ENCODE results near the gene THSD8. TPM values are rescaled to one million over a fixed set of nuclear protein-coding genes. Genes with fewer than 3 reads are reported as not detected.

The THSD8 gene
- total RNA-seq, 1 experiment from 2014 or later: 45.8 TPM

DNA sequence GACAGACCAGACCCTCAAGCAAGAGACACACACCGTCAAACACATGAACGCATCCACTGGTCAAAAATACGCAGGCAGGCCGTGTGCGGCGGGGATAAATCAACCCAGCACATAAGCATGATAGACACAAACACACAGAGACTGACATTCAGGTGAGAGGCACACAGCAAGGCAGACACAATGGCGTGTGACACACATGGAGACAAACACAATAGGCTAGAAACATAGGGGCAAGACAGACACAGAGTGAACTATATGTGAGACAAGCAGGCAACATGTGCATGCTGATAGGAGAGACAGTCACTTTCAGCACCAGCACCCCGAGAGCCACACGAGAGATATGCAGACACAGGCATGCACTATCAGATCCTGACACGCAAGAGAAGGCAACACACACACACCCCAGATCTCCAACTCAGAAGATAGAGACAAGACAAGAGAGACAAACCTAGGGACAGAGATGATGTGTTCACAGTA is 17.4 kb upstream of the THSD8 start:
- H3K27me3 ChIP-seq (ENCODE audit: insufficient read depth, low read length): no peaks in the 10 kb centered on the region
- Mint-ChIP-seq H3K9me3 (no peaks in the 10 kb centered on the region), H3K36me3 (ENCODE audit: insufficient read depth in 1 of 3, low read depth in 3 of 3) (no peaks in the 10 kb centered on the region), H3K27ac (no peak overlapping the region), H3K27me3 (ENCODE audit: low read depth) (no peaks in the 10 kb centered on the region; the same call in 1 of the 2 replicates), H3K4me3 (no peak overlapping the region), H3K4me1 (peaks cover 22 to 26% of the 10 kb centered on the region in 2 experiments)
- WGBS (ENCODE audit: extremely low coverage, insufficient read length, low lambda C conversion rate): no CpG with 5 or more reads among the region's 10 CpGs
- no peak overlapping the region for H3K56ac ChIP-seq (ENCODE audit: insufficient read length, low read depth, low read length)
- no peak overlapping the region for H4K8ac ChIP-seq (replicated peaks; ENCODE audit: insufficient read length, low read depth, low read length)
- H3K18ac ChIP-seq (ENCODE audit: insufficient read length, low read depth, low read length): no peak overlapping the region
- no peak overlapping the region for H4K91ac ChIP-seq (ENCODE audit: insufficient read length, low read depth, low read length)
- no peaks in the 10 kb centered on the region for H3K79me2 ChIP-seq (ENCODE audit: insufficient read depth, low read length)
- H2BK5ac ChIP-seq (ENCODE audit: insufficient read length, low read length): no peak overlapping the region
- no peak overlapping the region for H3K4me2 ChIP-seq (ENCODE audit: insufficient read depth, insufficient read length, low read length)
- H3K4me1 ChIP-seq (ENCODE audit: insufficient read depth, low read length): peaks cover 6% of the 10 kb centered on the region
- H3T11ph ChIP-seq (ENCODE audit: low read length): no peak overlapping the region
- H3K14ac ChIP-seq (ENCODE audit: insufficient read depth, low read length): no peak overlapping the region
- H3K9ac ChIP-seq (ENCODE audit: extremely low read depth, insufficient read length, low read length): no peak overlapping the region
- H2BK120ac ChIP-seq (ENCODE audit: low read depth, low read length, poor library complexity, severe bottlenecking): no peak overlapping the region
- H3K23me2 ChIP-seq (ENCODE audit: insufficient read length, low read depth, low read length, poor library complexity, severe bottlenecking): peaks cover 13% of the 10 kb centered on the region
- no peak overlapping the region for H2AK5ac ChIP-seq (ENCODE audit: insufficient read length, low read length)
- H4K5ac ChIP-seq (ENCODE audit: insufficient read length, low read depth, low read length): no peak overlapping the region
- no peaks in the 10 kb centered on the region for H3K79me1 ChIP-seq (ENCODE audit: insufficient read depth, low read depth, low read length, poor library complexity, severe bottlenecking)
- no peak overlapping the region for H2BK12ac ChIP-seq (ENCODE audit: insufficient read length, low read depth, low read length)
- H3K4ac ChIP-seq (ENCODE audit: low read depth, low read length): no peak overlapping the region
- TF ChIP-seq, protein P1, sequence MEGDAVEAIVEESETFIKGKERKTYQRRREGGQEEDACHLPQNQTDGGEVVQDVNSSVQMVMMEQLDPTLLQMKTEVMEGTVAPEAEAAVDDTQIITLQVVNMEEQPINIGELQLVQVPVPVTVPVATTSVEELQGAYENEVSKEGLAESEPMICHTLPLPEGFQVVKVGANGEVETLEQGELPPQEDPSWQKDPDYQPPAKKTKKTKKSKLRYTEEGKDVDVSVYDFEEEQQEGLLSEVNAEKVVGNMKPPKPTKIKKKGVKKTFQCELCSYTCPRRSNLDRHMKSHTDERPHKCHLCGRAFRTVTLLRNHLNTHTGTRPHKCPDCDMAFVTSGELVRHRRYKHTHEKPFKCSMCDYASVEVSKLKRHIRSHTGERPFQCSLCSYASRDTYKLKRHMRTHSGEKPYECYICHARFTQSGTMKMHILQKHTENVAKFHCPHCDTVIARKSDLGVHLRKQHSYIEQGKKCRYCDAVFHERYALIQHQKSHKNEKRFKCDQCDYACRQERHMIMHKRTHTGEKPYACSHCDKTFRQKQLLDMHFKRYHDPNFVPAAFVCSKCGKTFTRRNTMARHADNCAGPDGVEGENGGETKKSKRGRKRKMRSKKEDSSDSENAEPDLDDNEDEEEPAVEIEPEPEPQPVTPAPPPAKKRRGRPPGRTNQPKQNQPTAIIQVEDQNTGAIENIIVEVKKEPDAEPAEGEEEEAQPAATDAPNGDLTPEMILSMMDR (conservative IDR thresholded peaks at IDR 0.05): no peak
- no peak overlapping the region for H2AFZ ChIP-seq (ENCODE audit: low read length)
- no peak overlapping the region for H3K23ac ChIP-seq (ENCODE audit: insufficient read length, low read depth, low read length)
- no peak for DNase-seq
- no peaks in the 10 kb centered on the region for H3K9me3 ChIP-seq (ENCODE audit: control insufficient read depth, low read depth, low read length)
- no peak overlapping the region for H2BK20ac ChIP-seq (ENCODE audit: low read depth, low read length, poor library complexity, severe bottlenecking)
- H4K20me1 ChIP-seq (ENCODE audit: control insufficient read depth, insufficient read depth, insufficient read length): no peaks in the 10 kb centered on the region
- H3K27ac ChIP-seq (ENCODE audit: insufficient read length, low read depth, low read length): no peak overlapping the region
- H2BK15ac ChIP-seq (ENCODE audit: low read depth, low read length): no peak overlapping the region

Measured in H9 (cell line).